ENCODE results near the gene MSI2. TPM values are rescaled to one million over a fixed set of nuclear protein-coding genes. Genes with fewer than 3 reads are reported as not detected.

MSI2 gene
- total RNA-seq, 1 experiment from 2014 or later, result 174 TPM

GRCh38 chr17:57447990-57448758, 191.9 kb downstream of the MSI2 start:
- Histone ChIP-seq H3K4me1 (peaks cover 17% of the 10 kb centered on the region), H3K9me3 (no peaks in the 10 kb centered on the region), H3K36me3 (ENCODE audit: control insufficient read depth, insufficient read depth, low read length) (peaks cover 3% of the 10 kb centered on the region; the same call in 1 of the 2 replicates), H3K27me3 (replicated peaks; ENCODE audit: control insufficient read depth, insufficient read depth, low read length) (no peaks in the 10 kb centered on the region), H3K4me3 (ENCODE audit: low read depth, low read length) (no peak overlapping the region)
- no peak for DNase-seq
- no peaks in the 10 kb centered on the region for H3K27me3 Mint-ChIP-seq (ENCODE audit: insufficient read depth, unreplicated experiment)
- H3K36me3 Mint-ChIP-seq (ENCODE audit: insufficient read depth, unreplicated experiment), result peaks cover 43% of the 10 kb centered on the region
- peaks cover 21% of the 10 kb centered on the region for H3K4me1 Mint-ChIP-seq (ENCODE audit: low read depth, unreplicated experiment)
- intact Hi-C loops (cut with micrococcal nuclease; ENCODE audit: unreplicated experiment), result loop anchor here (5.0 kb wide), 2 partner anchors 69 to 76 kb away; no protein-coding TSS in a partner anchor
- ChIA-PET POLR2A (no interaction called here), CTCF (no interaction called here)
- H3K27ac Mint-ChIP-seq (ENCODE audit: unreplicated experiment), result peak overlapping the region; percentile 9
- no TSS peak for BruUV-seq (replicated peaks)
- no peak for TF ChIP-seq CTCF (IDR thresholded peaks at IDR 0.05; ENCODE audit: insufficient read depth in 1 of 2, low read depth in 1 of 2, low read length in 1 of 2, severe bottlenecking in 1 of 2, unreplicated experiment in 1 of 2)
- H3K9me3 Mint-ChIP-seq (ENCODE audit: unreplicated experiment), result no peaks in the 10 kb centered on the region
- no peak overlapping the region for H3K4me3 Mint-ChIP-seq (ENCODE audit: unreplicated experiment)

DNA sequence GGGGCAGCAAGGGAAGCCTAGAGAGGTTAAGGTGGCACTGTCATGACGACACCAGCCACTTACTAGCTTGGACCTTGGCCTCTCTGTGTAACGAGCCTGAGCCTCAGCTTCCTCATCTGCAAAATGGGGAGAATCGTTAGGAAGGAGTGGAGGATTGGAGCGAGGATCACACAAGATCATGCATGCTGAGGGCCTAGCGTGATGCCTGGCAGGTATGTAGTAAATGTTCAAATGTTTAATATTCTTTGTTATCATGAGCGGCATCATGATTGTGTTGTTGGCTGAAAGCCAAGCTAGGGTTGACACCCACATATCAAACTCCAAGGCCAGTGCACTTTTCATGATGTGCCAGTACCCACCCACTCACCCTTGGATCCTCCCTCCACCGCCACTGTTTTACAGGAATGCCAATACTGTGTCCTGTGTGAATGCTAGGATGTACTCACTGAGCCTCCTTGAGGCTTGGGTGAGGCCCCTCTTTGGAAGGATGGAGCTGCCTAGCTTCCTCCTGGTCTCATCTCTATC, 192.5 kb downstream of the MSI2 start:
- intact Hi-C loops (cut with micrococcal nuclease; ENCODE audit: unreplicated experiment), result loop anchor here (5.0 kb wide), 2 partner anchors 68 to 77 kb away; no protein-coding TSS in a partner anchor
- peaks cover 43% of the 10 kb centered on the region for H3K36me3 Mint-ChIP-seq (ENCODE audit: insufficient read depth, unreplicated experiment)
- CTCF ChIA-PET, result no interaction called here

GRCh38 chr17:57451191-57451590, 194.9 kb downstream of the MSI2 start:
- ChIA-PET POLR2A (no interaction called here), CTCF (no interaction called here)
- Mint-ChIP-seq H3K27me3 (ENCODE audit: insufficient read depth, unreplicated experiment) (no peaks in the 10 kb centered on the region), H3K9me3 (ENCODE audit: unreplicated experiment) (no peaks in the 10 kb centered on the region), H3K27ac (ENCODE audit: unreplicated experiment) (no peak overlapping the region), H3K36me3 (ENCODE audit: insufficient read depth, unreplicated experiment) (peaks cover 37% of the 10 kb centered on the region), H3K4me1 (ENCODE audit: low read depth, unreplicated experiment) (peaks cover 5% of the 10 kb centered on the region), H3K4me3 (ENCODE audit: unreplicated experiment) (no peak overlapping the region)
- H3K4me3 ChIP-seq (ENCODE audit: low read depth, low read length), result no peak overlapping the region
- H3K4me1 ChIP-seq, result no peaks in the 10 kb centered on the region
- H3K36me3 ChIP-seq (ENCODE audit: control insufficient read depth, insufficient read depth, low read length), result peaks cover 3% of the 10 kb centered on the region; the same call in 1 of the 2 replicates
- no peaks in the 10 kb centered on the region for H3K9me3 ChIP-seq
- TF ChIP-seq CTCF (IDR thresholded peaks at IDR 0.05; ENCODE audit: insufficient read depth in 1 of 2, low read depth in 1 of 2, low read length in 1 of 2, severe bottlenecking in 1 of 2, unreplicated experiment in 1 of 2), result no peak
- BruUV-seq (replicated peaks), result no TSS peak
- no peaks in the 10 kb centered on the region for H3K27me3 ChIP-seq (replicated peaks; ENCODE audit: control insufficient read depth, insufficient read depth, low read length)
- no peak for DNase-seq
- intact Hi-C loops (cut with micrococcal nuclease; ENCODE audit: unreplicated experiment), result no loop called here

More for the DNA sequence above, 192.5 kb downstream of the MSI2 start:
- BruUV-seq (replicated peaks), result no TSS peak
- DNase-seq, result no peak
- Mint-ChIP-seq H3K4me1 (ENCODE audit: low read depth, unreplicated experiment) (peaks cover 21% of the 10 kb centered on the region), H3K27me3 (ENCODE audit: insufficient read depth, unreplicated experiment) (no peaks in the 10 kb centered on the region), H3K9me3 (ENCODE audit: unreplicated experiment) (no peaks in the 10 kb centered on the region), H3K4me3 (ENCODE audit: unreplicated experiment) (no peak overlapping the region), H3K27ac (ENCODE audit: unreplicated experiment) (no peak overlapping the region)
- Histone ChIP-seq H3K36me3 (ENCODE audit: control insufficient read depth, insufficient read depth, low read length) (peaks cover 3% of the 10 kb centered on the region; the same call in 1 of the 2 replicates), H3K9me3 (no peaks in the 10 kb centered on the region), H3K4me1 (peaks cover 11% of the 10 kb centered on the region), H3K4me3 (ENCODE audit: low read depth, low read length) (no peak overlapping the region), H3K27me3 (replicated peaks; ENCODE audit: control insufficient read depth, insufficient read depth, low read length) (no peaks in the 10 kb centered on the region)
- POLR2A ChIA-PET, result no interaction called here
- TF ChIP-seq CTCF (IDR thresholded peaks at IDR 0.05; ENCODE audit: insufficient read depth in 1 of 2, low read depth in 1 of 2, low read length in 1 of 2, severe bottlenecking in 1 of 2, unreplicated experiment in 1 of 2), result no peak
